GM19455 (cell line): ENCODE measurements around the gene CNTLN.
A peak's percentile ranks its signal among the peaks of the same experiment; 100 is the strongest.

Experiments
- ATAC-seq: cut with Tn5 transposase; IDR thresholded peaks from one replicate; pipeline ENCODE4 v1.9.1; 2021; ENCODE audit not compliant: unreplicated experiment

Gene CNTLN, protein sequence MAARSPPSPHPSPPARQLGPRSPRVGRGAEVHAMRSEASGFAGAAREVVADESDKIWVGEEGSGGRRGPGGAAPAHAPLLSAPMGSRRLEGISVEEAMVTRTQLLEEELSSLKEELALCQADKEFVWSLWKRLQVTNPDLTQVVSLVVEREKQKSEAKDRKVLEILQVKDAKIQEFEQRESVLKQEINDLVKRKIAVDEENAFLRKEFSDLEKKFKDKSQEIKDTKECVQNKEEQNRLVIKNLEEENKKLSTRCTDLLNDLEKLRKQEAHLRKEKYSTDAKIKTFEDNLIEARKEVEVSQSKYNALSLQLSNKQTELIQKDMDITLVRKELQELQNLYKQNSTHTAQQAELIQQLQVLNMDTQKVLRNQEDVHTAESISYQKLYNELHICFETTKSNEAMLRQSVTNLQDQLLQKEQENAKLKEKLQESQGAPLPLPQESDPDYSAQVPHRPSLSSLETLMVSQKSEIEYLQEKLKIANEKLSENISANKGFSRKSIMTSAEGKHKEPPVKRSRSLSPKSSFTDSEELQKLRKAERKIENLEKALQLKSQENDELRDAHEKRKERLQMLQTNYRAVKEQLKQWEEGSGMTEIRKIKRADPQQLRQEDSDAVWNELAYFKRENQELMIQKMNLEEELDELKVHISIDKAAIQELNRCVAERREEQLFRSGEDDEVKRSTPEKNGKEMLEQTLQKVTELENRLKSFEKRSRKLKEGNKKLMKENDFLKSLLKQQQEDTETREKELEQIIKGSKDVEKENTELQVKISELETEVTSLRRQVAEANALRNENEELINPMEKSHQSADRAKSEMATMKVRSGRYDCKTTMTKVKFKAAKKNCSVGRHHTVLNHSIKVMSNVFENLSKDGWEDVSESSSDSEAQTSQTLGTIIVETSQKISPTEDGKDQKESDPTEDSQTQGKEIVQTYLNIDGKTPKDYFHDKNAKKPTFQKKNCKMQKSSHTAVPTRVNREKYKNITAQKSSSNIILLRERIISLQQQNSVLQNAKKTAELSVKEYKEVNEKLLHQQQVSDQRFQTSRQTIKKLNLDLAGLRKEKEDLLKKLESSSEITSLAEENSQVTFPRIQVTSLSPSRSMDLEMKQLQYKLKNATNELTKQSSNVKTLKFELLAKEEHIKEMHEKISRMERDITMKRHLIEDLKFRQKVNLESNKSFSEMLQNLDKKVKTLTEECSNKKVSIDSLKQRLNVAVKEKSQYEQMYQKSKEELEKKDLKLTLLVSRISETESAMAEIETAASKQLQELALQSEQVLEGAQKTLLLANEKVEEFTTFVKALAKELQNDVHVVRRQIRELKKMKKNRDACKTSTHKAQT (N-terminal part only)

DNA sequence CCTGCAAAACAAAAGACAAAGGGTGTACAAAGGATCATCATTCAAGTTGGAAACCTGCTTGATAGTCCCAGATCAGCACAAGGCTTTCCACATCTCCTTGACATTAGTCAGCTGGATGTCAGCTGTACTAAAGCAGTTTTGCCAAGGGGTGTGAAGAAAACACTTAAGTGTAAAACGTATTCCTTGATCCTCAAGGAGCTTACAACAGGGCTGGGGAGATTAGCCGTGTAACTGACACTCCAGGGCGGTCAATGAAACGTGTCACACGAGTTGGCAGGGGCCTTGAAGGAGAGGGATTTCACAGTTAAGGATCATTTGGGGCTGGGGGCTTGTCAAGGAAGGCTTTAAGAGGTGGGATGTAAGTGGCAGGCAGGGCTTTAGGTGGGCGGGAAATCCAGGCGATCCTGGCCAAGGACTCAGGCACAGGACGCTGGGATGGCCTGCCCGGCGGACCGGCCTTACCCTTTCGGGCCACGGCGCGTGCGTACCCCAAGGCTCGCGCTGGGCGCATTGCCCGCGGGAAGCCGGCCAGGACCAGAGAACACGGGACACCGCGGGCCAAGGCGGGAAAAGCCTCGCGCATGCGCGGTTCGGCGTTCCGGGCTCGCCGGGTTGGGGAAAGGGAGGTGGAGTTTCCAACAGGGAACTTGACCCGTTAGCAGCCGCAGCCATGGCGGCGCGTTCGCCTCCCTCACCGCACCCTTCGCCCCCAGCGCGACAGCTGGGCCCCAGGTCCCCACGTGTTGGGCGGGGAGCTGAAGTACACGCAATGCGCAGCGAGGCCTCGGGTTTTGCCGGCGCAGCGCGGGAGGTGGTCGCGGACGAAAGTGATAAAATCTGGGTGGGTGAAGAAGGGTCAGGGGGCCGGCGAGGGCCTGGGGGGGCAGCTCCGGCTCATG lies at the start of gene CNTLN:
Gene CNTLN (plus strand): TSS at position 645 of the 899 bp plus-strand sequence. CDS start 26 bp downstream, at position 671.
- peak; percentile 76 for ATAC-seq

DNA sequence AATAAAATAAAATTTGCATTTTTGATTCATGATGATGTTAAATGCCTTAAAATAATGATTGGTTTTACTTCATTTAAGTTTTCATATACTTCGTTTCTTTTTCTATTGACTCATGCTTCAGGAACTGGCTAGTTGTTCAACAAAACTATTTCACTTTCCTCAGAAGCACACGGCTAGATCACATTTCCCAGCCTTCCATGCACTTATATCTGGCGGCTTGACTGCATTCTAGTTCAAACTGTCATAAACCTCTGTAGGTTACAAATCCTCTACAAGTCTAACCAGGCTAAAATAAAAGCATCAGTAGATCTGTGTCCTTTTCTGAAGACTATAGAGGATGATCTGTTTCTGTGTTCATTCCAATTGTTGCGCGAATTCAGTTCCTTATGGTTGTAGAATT lies 46.3 kb upstream of the CNTLN start:
- ATAC-seq, result no peak

DNA sequence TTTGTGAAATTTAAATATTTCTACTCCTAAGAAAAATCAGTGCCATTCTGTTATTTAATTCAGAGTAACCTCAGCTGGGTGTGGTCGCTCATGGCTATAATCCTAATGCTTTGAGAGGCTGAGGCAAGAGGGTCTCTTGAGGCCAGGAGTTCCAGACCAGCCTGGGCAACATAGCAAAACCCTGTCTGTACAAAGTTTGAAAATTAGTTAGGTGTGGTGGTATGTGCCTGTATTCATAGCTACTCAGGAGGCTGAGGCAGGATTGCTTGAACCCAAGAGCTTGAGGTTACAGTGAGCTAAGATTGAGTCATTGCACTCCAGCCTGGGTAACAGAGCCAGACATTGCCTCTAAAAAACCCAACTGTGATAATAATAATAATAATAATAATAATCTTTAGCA lies 44.8 kb upstream of the CNTLN start:
- no peak for ATAC-seq

DNA sequence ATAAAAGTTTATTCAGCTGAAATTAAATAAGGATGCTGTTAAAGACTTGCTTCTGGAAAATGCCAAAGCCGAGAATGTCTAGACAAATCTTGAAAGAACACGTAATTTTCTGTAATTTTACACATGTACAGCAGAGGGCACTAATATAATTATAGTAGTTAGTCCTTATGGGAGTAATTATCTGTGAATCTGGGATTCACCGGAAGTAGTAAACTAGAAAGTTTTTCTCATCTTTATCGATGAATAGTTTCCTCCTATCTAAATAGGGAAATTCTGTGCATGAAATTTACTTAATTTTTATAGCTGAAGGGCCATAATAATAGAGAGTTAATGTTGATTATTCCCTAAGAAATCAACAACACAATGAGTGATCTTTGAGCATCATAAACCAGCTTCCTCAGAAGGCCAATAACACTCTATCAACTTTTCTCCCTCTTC lies 18.4 kb upstream of the CNTLN start:
- ATAC-seq, result peak; percentile 59

DNA sequence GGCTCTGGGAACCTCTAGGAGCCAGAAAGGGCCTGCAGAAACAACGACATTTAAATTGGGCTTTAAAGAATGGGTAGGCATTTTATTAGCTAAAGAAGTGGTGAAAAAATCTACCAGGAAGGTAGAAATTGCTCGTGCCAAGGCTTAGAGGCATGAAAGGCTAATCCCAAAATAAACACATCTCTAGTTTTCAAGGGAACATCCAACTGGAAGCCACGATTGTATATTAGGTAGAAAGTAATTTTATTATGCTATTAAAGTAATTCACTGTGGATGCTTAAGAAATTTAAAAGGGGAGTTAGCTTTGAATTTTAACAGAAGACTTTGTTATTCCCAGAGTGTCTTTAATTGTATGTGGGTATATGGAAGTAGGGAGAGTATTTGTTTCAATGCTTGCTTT lies 17.5 kb upstream of the CNTLN start:
- ATAC-seq, result no peak

DNA sequence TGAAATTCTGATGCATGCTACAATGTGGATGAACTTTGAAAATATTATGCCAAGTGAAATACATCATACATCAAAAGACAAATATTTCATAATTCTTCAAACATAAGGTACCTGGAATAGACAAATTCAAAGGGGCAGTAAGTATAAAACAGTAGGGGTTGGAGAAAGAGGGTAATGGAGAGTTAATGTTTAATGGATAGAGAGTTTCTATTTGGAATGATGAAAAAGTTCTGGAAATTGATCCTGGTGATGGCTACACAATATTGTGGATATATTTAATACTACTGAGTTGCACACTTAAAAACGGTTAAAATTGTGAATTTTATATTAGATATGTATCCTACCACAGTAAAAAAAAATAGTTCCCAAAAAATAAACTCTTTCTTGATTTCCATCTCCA lies 14.6 kb upstream of the CNTLN start:
- ATAC-seq, result no peak

DNA sequence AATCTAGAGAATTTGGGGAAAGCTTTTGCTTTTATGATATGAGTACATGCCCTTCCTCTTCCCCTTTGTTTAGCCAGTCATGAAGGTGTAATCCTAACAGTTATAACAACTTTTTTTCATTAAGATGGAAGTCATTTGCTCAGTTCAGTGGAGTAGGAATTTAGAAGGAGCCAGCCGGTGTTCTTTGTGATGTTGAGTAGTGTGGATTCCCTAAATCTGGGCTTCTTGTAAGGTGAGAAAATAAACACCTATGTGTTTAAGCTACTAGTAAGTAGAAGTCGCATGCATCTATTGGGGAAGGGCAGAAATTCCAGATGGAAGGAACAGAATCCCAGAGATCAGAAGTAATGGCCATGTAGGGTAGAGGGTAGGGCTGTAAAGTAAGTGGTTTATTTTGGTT lies 13.6 kb upstream of the CNTLN start:
- no peak for ATAC-seq

DNA sequence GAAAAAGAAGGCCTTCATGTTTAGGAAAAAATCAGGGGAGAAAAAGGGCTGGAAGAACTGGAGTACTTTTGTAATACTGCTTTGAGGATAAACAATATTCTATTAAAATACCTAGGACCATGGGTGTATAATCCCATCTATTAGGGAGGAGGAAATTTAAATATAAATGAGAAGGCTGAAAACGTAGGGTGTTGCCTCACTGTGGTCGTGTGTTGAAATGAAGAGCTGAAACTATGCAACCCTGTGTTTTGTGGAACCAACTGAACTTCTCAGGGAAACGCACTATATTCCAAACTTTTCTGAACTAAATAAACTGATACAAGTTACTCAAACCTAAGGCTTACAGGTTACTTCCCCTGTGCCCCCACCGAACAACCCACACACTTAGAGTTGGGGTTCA lies 4.5 kb upstream of the CNTLN start:
- ATAC-seq, result no peak

DNA sequence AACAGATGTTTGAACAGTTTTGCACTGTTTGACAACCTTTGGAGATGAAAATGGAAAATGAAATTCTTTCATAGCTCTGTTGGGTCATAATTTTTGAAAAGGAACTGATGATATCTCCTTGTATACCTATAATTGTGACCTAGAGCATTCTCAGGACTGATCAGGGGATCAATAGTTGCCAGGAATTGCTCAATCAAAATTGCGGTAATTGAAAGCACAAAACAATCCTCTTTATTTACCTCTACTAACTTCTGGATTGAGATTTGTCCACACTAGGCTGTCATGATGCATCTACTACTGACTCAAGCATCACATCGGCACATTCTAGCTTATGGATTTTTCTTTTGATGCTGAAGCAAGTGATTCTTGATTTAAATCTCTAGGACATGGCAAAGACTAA lies 4.1 kb upstream of the CNTLN start:
- ATAC-seq, result no peak

DNA sequence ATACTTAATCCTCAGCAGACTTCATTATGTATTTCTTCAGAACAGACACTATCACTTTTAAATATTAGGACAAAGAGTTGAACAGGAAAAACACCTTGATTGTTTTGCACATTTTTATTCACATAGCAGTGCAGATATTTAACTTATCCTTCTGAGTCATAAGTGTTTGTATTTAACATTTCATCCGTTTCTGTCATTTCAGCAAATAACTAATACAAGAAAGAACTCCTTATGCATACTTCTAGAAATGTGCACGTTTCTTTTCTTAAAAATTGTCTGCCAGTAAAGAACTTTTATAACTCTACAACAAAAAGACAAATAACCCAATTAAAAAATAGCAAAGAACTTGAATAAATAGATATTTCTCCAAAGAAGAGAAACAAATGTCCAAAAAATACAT lies 3.3 kb upstream of the CNTLN start:
- no peak for ATAC-seq

DNA sequence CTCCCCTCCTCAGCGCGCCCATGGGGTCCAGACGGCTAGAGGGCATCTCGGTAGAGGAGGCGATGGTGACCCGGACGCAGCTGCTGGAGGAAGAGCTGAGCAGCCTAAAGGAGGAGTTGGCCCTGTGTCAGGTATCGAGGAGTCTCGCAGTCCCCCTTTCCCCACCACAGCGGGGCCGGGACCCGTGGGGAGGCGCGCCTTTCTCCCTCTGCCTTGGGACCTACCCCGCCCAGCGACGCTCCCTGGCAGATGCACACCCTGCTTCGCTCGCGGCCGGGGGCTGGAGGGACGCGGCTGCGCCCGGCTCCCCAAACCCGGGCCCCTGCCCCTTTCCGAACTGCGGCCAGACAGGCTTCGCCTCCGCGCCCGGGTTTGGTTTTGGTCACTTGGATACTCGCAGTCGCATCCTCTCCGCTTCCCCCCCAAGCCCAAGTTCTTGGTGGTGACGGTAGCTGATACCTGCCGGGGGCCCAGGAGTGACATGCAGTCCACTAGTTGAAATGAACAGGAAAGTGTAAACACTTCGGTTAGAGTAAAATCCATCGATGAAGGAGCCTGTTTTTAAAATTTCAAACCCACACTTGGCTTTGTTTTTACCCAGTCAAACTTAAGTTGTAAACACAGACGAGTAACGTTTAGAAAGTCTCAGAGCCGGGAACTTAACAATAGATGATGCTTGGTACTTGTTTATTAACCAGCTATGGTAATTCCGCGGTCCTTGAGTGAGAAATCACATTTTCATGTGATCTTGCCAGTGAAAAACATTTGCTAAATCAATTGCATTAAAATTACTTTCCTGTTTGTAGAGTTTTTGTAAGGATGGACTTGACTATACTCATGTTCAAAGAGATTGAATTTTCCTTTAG lies 688 bp downstream of the CNTLN start:
- peak; percentile 66 for ATAC-seq

DNA sequence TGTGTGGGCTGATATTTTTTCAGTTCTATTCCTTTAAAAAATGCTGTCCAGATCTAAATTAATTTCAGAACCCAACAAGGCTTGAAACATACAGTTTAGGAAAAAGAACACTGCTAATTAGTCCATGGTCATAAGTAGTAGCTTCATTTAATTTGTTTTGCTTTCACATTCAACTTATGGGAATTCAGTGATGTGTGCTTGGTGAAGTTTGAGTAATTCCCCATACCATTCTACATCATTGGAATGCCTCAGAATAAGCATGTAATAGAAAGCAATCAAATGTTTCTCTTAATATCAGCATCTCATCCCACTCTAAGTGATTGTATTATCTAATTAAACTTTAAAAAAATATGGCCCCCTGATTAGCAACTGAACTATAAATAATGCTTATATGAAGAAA lies 2.7 kb downstream of the CNTLN start:
- ATAC-seq, result no peak

DNA sequence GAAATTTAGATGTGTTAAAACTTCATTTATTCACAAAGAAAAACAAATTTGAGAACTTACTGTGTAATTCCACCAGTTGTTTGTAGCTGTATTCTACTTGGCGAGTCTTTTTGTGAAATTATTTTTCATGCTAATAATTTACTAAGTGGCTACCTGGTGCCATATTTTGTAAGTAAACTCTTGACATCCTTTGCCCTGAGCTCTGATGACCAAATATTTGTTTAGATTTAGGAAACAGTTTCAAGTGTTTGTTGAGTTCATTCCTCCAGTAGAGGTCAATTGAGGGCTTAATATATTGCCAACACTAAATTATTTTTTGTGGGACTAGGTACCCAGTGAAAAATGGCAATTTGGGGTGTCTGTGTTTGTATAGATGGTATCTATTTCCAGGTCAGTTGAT lies 3.7 kb downstream of the CNTLN start:
- ATAC-seq, result no peak

DNA sequence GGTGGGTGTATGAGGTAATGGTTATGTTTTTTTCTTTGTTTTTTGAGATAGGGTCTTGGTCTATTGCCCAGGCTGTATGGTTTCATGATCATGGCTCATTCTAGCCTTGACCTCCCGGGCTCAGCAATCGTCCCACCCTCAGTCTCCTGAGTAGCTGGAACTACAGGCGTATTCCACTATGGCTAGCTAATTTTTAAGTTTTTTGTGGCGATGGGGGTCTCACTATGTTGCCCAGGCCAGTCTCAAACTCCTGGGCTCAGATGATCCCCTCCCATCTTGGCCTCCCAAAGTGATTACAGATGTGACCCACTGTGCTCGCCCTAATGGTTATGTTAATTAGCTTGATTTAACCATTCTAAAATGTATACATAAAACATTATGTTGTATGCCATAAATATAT lies 5.6 kb downstream of the CNTLN start:
- ATAC-seq, result no peak

DNA sequence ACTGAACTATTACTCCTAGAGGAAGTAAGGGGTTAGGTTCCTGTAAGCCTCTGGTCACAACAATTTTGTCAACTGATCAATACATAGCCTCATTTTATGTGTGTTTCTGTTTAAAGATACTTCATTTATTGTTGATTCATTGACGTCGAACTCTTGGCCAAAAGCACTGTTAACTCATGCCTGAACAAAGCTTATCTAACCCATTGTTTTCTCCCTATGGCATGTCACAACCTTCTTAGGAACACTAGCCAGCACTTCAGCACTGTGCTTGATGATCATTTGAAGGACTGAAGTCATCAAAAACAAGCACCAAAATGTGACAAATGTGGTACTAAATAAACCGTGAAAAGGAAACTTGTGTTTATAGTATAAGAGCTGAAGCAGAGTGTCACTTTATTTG lies 13.5 kb downstream of the CNTLN start:
- ATAC-seq, result no peak

DNA sequence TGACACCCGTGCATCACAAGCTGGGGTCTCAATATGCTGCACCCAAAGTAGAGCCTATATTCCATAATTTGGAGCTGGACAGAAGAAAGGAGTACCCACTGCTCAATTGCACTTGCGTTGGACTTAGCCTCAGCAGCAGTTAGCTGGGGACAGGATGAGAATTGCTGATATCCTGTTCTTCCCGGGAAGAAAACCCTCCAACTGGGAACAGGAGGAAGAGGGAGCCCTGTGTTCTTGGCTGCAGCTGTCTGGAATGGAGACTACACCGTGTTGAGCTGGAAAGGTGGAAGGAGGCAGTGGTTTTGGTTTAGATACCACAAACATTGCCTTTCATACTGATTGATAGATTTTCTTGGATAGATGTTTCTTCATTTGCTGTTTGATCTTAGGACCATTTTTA lies 24.6 kb downstream of the CNTLN start:
- no peak for ATAC-seq

DNA sequence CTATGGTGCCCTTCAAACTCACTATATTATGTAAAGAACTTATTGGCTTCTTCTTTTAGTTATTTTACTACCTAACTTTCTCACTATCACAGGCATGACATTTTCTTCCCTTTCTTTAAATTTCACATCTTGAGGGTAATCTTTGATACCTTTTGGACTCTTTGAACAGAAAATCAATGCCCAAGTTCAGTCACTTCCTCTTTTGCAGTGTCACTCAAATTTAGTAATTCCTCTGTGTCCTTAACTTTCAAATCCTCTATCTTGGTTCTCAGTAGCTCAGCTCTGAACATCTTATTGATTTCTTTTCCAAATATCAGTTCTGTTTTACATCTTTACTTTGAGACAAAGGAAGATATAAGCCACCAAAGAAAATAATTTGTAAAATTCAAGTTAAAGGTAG lies 25.5 kb downstream of the CNTLN start:
- no peak for ATAC-seq

DNA sequence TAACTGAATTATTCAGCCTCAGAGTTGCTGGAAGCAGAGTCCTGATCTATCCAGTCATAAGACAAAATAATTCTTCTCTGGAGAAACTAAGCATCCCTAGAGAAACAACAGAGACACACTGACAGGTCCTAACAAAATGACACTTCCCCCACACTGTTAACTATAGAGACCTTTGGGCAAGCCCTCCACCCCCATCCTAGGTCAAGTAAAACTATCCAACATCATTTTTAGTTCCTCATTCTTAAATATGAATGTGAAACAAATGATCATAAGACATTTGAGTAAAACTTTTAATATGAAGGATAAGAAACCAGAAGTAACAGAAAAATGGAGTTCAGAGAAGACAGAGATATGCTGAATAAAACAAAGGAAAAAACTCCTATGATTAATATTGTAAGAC lies 30.9 kb downstream of the CNTLN start:
- no peak for ATAC-seq

DNA sequence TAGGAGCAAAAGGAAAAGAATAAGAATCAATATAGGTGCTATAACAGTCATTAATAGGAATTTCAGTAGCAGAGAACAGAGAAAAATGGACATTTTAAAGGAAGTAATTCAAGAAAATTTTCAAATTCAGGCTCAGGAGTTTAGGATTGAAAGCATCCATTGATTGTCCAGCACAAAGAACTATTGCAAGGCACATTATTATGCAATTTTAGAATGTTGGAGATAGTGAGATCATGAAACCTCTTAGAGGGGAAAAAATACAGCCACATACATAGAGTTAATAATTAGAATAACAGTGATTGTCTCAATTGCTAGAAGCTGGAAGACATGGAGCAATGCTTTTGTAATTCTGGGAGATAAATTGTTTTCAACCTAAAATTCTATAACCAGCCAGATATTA lies 31.5 kb downstream of the CNTLN start:
- ATAC-seq, result no peak
